Activated T-cell treated with anti-CD3 and anti-CD28 coated beads for 4 hours (primary cell): Measurements from ENCODE around the gene PNMA6F.
"Not testable (repeated sequence)": the region's sequence is repeated elsewhere in the genome, so short reads cannot be mapped to it uniquely, and the experiment has no call there.

Experiments
- DNase-seq: peaks from one replicate; pipeline ENCODE4 v3.0.0-alpha.2; 2020

Gene PNMA6F

GRCh38 chrX:153301746-153302145, 19.8 kb downstream of the PNMA6F start:
- DNase-seq = no peak

DNA sequence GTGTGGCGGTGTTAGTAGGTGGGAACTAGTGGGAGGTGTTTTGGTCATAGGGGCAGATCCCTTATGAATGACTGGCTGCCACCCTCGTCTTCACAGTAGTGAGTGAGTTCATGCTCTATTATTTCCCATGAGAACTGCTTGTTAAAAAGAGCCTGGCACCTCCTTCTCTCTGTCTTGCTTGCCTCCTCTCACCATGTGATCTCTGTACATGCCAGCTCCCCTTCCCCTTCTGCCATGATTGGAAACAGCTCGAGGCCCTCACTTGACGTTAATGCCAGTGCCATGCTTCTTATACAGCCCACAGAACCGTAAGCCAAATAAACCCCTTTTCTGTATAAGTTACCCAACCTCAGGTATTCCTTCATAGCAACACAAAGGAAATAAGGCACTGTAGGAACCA, 21.7 kb downstream of the PNMA6F start:
- no peak for DNase-seq

GRCh38 chrX:153297376-153297775, 24.2 kb downstream of the PNMA6F start:
- no peak for DNase-seq

DNA sequence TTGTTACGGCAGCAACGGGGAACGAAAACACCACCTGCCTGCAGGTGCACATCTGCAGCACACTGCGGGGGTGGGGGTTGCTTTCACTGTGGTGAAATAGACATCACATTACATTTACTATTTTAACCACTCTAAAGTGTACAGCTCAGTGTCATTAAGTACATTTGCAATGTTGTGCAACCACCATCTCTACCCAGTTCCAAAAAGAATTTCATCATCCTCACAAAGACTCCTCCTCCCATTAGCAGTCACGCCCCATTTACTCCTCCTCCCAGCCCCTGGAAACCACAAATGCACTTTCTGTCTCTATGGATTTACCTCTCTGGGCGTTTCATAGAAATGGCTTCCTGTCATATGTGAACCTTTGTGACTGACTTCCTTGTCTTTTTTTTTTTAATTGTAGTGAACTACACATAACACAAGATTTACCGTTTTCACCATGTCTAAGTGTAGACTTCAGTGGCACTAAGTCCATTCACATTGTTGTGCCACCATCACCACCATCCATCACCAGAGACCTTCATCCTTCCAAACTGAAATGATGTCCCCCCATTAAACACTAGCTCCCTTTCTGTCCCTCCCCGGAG, 28.0 kb downstream of the PNMA6F start:
- DNase-seq = not testable (repeated sequence)

DNA sequence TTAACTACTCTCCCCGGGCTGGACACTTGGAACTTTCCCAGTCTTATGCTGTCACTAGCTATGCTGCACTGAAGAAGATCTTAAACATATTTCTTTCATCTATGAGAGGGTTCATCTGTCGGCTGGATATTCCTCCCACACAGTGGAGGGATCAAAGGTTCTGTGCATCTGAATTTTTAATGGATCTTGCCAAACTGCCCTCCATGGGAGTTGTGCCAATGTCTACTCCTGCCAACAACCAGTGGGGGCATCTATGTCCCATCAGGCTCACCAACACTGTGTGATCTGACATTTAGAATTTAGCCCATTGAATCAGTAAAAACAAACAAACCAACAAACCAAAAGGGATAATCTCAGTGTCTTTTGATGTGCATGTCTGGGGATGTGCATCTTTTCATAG, 32.8 kb downstream of the PNMA6F start:
- not testable (repeated sequence) for DNase-seq

- not testable (repeated sequence) for DNase-seq
Observed at GRCh38 chrX:153285678-153286077, 35.9 kb downstream of the PNMA6F start.

- DNase-seq = not testable (repeated sequence)
Observed at GRCh38 chrX:153283982-153284381, 37.6 kb downstream of the PNMA6F start.

- not testable (repeated sequence) for DNase-seq
Observed at GRCh38 chrX:153281784-153282183, 39.8 kb downstream of the PNMA6F start.

GRCh38 chrX:153279304-153279703, 42.3 kb downstream of the PNMA6F start:
- not testable (repeated sequence) for DNase-seq

DNA sequence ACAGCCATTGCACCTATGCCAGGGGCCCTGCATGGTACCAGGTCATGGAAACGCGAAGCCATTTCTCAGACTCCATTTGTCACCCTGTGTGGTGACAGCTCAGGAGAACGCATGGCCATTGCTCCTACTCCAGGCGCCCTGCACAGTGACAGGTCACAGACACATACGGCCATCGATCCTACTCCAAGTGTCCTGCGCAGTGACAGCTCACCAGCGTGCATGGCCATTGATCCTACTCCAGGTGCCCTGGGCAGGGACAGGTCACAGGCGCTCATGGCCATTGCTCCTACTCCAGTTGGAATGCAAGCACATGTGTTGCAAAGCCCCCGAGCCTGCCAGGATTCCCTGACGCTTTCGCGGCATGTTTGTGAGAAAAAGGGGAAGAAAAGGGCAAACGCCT, 45.5 kb downstream of the PNMA6F start:
- not testable (repeated sequence) for DNase-seq

DNA sequence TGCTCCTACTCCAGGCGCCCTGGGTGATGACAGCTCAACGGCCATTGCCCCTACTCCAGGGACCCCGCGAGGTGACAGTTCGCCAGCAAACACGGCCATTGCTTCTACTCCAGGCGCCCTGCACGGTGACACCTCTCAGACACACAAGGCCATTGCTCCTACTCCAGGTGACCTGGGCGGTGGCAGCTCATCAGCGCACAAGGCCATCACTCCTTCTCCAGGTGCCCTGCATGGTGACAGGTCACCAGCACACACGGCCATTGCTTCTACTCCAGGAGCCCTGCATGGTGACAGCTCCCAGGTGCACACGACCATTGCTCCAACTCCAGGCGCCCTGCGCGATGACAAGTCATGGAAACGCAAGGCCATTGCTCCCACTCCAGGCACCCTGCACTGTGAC, 46.1 kb downstream of the PNMA6F start:
- not testable (repeated sequence) for DNase-seq

- DNase-seq = not testable (repeated sequence)
Observed at GRCh38 chrX:153272584-153272983, 49.0 kb downstream of the PNMA6F start.

DNA sequence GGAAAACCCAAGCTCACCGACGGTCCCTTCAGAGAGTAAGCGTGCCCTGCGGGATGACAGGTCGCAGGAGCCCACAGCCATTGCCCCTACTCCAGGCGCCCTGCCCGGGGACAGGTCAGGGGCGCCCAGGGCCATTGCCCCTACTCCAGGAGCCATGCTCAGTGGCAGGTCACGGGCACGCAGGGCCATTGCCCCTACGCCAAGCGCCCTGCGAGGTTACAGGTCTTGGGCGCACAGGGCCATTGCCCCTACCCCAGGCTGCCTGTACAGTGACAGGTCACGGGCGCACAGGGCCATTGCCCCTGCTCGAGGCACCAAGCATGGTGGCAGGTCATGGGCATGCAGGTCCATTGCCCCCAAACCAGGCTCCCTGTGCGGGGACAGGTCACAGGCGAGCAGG, 49.5 kb downstream of the PNMA6F start:
- DNase-seq = not testable (repeated sequence)
